ENCODE data around the gene DNAAF5.

DNAAF5 gene

DNA sequence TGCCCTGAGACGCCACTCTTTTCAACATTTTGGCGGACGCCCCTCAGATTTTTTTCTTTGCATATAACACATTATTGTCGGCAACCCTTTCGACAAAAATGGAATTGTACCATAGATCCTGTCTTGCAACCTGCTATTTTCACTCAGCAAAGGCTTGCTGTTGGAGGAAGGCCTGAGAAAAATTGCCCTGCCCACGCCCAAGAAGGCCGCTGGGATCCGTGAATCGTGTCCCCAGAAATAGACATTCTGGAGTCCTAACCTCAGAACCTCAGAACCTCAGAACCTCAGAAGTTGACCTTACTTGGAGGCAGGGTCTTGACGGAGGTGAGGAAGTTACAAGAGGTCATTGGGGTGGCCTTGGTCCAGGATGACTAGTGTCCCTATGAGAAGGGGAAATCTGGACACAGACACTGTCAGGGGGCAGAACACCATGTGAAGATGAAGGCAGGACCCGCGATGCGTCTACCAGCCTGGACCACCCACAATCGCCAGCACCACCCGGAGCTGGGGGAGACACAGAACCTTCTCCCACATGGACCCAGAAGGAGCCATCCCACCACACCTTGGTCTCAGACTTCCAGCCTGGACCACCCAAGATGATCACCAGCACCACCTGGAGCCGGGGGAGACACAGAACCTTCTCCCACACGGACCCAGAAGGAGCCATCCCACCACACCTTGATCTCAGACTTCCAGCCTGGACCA is 19.1 kb upstream of the DNAAF5 start:
- no peak for DNase-seq

DNA sequence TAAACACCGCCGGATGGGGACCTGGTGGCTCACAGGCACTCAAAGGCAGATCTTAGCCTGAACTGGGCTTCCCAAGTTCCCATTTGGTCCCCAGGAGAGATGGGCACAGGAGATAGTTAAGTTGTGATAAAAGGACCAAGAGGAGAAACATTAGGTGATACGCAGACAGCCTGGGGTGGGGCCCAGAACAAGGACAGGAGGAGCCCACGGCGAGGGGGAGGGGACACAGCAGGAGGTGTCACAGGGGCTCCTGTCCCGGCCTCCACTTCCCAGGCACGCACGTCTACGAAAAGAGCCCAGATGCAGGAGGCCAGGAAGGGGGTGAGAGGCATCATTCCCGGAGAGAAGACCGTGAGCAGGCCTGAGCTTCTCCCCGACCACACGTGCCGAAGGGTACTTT is 16.3 kb upstream of the DNAAF5 start:
- no peak for DNase-seq

DNA sequence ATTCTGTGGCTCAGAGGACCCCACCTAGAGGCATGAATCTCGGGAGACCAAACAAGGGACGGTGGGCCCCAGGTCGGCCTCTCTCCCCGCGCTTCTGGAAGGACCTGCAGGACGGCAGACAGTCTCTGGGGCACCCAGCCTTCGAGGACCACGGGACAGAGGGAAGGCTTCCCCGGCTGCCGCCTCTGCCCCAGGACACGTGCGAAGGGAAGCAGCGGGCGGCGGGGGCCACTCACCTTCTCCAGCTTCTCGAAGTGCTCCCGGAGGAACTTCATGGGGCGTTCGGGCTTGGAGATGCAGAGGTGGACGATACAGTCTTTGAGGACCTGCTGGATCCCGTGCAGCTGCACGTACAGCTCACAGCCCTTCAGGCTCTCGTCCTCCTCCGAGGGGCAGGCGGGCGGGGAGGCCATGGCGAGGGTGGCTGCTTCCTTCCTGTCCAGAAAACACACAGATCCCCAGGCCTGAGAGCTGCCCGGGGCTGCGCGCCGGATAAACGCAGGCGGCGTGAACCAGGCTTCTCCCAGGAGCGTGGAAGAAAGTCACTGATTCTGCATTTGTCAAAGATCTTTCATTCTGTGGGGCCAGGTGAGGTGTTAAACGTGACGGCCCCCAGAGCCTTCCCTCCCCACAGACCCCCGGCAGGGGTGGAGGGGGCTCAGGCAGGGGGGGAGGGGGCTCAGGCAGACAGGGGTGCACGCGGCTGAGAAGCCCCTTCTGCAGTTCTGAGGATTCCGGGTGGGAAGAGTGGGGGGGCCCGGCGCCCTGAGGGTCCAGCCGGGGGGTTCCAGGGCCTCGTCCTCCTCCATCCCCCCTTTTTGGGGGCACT is 15.2 kb upstream of the DNAAF5 start:
- DNase-seq = no peak

DNA sequence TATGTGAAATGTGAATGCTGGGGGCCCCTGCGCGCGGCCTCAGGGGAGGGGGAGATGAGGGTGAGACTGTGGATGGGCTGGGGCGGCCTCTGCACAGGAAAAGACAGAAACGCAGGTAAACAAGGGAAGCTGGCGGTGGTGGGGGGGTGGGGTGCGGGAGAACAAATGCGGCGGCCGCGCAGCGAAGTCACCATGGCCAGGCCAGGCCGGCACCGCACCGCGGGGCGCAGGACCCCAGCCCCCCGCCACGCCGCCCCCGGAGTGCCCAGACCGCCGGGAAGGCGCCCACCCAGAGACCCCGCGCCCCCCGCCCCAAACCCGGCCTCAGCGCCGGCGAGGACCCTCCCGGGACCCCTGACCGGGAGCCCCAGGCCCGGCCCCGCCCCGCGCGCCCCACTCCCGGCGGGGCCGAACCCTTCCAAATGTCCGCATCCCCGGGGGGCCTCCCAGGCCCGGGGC is 14.5 kb upstream of the DNAAF5 start:
- peak; percentile 49 for DNase-seq

DNA sequence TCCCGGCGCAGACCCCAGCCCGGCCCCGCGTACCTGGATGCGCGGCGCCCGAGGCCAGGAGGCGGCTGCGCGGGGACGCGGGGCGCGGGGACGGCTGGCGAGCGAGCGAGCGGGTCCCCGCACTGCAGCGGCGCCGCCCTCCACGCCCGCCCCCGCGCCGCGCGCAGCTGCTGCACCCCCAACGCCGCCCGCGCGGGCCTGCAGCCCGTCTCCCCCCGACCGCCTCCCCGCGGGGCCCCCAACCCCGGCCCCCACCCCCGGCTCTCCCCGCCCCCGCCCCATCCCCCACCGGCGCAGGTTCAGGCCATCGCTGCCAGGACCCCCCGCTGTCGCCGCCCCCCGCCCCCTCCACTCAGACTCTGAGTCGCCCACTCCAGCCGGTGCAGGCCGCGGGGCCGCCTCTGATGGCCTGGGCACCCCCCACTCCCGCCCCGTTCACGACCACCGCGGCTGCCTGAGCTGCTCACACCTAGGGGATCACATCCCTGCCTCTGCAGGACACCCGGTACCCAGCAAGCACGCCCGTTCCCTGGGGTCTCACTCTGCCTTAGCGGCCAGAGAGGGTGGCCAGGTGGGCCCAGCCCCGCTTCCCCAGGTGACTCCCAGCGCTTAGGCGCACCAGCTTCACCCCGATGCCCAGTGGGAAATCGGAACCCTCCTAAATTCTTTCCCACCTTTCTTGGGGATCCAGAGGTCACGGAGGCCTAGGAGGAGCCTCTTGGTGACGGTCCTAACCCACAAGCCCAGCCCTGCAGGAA is 13.9 kb upstream of the DNAAF5 start:
- peak; percentile 46 for DNase-seq

DNA sequence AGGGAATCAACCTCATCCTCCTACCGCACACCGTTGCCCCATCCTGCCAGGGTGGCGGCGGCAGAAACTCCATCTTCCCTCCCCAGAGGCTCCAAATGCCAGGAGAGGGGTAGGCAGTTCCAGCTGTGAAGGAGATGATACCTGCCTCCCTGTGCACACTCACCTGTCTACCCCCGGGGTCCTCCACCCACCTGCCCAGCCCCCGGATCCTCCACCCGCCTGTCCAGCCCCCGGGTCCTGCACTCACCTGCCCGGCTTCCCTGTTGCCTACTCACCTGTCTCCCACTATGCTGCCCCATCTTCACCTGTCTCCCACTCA is 13.4 kb upstream of the DNAAF5 start:
- DNase-seq = no peak

DNA sequence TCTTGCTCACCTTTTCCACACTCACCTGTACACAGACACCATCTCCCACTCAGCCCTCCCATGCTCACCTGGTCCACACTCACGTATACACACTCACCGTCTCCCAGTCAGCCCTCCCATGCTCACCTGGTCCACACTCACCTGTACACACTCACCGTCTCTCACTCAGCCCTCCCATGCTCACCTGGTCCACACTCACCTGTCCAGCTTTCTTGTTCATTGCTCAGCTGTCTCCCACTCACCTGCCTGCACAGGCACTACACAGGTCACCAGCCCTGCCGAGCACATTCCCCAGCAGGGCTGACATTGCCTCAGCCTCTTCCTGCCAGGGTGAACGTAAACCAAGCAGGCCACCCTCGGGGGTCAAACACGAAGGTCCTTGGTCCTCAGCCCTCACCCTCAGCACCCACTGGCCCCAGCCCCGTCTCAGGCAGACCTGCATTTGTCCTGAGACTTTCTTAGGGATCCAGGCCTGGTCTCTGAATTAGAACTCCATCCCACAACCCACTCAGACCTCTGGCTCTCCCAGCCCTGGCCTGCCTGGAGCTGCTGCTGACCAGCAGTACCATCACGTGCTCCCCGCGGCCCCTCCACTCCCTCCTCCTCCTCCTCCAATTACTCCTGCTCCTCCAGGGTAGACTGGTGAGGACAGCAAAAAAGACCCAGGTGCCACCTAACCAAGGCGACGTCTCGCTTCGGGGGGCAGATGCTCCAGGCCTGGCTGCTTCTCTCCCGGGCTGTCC is 12.8 kb upstream of the DNAAF5 start:
- DNase-seq = no peak

DNA sequence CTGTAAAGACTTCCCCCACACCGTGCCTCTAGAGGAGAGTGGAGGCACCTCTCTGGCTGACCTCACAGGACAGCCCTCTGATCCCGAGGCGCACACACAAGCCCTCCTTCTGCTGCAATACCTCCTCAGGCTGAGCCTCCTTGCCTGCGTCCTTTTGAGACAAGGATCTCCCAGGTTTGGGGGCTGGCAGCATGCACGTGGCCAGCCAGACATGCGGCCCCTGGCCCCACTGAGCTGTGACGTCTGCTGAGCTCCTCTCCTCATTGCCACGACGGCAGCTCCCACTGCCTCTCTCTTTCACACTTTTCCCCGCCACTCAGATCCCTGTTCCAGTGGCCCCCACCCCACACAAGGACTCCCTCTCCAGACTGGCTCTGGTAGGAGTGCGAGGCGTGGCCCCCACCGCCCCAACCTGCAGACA is 12.2 kb upstream of the DNAAF5 start:
- no peak for DNase-seq

DNA sequence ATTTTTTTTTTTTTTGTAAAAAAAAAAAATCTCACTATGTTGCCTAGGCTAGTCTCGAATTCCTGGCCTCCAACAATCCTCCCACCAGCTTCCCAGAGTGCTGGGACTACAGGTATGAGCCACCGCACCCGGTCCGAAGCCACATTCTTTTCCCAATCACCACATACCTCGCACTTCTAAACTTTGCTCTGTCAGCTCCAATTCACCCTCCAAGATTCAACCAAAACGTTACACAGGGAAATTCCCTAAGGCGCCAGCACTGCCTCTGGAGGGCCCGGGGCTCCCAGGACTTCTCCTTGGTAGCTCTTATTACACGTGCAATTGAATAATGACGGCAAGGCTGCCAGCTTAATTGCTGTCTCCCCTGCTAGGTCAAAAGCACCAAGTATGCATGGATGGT is 10.3 kb upstream of the DNAAF5 start:
- DNase-seq = no peak

DNA sequence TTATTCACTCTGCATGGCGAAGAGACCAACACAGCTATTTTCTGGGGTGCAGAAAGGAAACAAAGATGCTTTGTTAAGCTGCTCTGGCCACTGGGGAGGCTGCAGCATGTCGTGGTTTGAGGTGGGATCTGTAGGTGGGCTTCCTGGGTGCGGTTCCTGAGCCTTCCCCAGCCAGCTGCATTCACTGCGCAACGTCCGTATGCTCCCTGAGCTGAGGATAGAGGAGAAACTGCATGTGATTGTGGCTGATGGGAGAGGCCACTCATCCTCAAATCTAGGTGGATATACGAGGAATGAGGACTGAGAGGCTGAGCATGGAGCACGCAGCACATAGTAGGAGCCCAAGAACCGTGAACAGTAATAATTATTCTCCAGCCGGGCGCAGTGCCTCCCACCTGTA is 9.9 kb upstream of the DNAAF5 start:
- no peak for DNase-seq

DNA sequence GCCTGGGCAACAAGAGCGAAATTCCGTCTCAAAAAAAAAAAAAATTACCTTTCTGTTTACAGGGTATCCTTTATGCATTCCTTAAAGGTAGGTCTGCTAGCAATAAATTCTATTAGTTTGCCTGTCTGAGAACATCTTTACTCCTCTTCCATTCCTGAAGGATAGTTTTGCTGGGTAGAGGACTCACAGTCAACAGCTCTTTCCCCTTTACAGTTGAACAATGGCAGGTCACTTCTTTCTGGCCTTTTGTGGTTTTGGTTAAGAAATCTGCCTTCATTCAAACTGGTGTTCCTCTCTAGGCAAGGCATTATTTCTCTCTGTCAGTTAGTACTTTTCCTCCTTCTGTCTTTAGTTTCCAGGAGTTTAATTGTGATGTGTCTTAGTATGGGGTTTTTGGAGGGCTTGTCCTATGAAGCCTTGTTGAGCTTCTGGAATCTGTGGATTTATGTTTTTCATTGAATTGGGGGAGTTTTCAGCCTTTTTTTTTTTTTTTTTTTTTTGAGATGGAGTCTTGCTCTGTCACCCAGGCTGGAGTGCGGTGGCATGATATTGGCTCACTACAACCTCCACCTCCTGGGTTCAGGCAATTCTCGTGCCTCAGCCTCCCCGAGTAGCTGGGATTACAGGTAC is 4.8 kb upstream of the DNAAF5 start:
- DNase-seq = no peak

DNA sequence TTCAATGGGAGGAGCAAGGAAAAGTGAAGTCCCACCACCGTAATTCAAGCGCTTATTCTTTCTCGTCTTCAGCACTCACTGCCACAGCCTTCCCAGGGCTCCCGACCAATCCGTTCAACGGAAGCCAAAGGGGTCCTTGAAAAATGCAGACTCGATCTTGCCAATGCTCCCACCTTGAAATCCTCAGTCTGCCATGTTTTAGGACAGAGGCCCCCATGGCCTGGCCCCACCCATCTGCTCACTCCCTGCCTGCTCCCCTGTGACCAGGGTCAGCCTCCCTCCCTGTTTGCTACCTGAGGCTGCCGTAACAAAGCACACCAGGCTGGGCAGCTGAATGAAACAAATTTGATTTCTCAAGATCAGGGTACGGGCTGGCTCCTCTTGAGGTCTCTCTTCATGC is 3.0 kb upstream of the DNAAF5 start:
- no peak for DNase-seq

DNA sequence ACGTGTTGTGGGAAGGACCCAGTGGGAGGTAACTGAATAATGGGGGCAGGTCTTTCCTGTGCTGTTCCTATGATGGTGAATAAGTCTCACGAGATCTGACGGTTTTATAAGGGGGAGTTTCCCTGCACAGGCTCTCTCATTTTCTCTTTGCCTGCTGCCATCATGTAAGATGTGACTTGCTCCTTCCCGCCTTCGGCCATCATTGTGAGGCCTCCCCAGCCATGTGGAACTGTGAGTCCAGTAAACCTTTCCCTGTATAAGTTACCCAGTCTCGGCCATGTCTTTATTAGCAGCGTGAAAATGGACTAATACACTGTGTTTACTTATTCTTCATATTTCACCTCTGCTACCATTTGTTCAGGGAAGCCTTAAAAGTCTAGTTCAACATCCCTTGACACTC is 2.2 kb upstream of the DNAAF5 start:
- DNase-seq = no peak

DNA sequence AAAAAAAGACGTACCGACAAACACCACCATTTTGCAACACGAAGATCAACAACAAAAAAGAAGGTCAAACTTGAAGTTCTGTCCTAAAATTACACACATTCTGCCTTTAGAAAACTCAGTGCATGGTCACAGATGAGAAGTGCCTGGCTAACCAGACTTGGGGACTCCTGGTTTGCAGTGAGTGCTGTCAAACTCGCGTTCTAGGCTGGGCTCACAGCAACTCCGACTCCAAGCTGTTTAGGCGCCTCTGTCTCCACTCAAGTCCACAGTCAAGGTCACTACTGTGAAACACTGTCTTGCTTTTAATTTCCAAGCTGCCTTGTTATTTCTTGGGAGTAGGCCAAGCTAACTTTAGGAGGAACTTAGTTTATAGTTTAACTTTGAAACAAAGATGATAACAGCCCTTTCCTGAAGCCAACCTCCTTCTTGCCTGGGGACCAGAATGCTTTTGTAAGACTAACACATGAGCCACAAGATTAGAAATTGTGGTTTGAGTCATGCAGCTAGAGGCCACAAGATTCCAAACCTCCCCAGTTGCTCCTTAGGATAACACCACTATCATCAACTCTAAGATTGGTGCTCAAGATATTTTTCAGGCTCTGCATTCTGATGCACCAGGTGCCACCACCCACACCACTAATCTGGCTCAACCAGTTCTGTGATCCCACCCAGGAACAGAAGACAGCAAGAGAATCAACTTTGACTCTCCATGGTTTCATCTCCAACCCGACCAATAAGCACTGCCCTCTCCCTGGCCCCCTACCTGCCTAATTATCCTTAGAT is 1.1 kb upstream of the DNAAF5 start:
- DNase-seq = no peak

DNA sequence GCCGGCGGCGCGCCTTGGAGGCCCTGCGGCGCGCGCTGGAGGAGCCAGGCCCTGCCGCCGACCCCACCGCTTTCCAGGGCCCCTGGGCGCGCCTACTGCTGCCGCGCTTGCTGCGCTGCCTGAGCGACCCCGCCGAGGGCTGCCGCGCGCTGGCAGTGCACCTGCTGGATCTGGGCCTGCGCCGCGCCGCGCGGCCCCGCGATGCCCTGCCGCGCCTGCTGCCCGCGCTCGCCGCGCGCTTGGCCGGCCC is 280 bp downstream of the DNAAF5 start:
- no peak for DNase-seq

DNA sequence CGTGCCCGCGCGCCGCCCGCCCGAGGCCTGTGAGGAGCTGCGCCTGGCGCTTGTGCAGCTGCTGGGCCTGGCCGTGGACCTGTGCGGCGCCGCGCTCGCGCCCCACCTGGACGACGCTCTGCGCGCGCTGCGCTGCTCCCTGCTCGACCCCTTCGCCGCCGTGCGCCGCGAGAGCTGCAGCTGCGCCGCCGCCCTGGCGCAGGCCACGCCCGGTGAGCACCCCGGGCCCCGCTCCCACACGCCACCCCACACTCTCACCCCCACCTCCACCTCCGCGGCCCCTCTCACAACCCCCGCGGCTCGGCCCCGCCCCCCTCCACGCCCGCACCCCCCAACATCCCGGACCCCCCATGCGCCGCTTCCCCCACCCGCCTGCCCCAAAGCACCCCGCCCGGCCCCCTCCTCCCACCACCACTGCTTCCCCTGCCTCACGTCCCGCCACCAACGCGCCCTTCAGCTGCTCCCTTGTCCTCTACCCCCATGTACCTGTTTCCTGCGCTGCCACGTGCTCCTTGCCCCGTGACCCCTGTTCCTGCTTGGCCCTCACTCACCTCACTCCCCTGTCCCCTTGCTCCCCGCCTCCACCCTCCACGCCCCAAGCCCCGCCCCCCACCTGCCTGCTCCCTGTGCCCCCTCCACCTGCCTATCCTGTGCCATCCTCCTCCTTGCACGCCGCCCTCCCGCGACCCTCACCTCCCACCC is 756 bp downstream of the DNAAF5 start, which contains the start of gene PRKAR1B:
Gene PRKAR1B (minus strand): TSS at position 178 of the 702 bp plus-strand sequence. CDS start 15,776 bp downstream, outside the sequence.
- DNase-seq = peak; percentile 49

DNA sequence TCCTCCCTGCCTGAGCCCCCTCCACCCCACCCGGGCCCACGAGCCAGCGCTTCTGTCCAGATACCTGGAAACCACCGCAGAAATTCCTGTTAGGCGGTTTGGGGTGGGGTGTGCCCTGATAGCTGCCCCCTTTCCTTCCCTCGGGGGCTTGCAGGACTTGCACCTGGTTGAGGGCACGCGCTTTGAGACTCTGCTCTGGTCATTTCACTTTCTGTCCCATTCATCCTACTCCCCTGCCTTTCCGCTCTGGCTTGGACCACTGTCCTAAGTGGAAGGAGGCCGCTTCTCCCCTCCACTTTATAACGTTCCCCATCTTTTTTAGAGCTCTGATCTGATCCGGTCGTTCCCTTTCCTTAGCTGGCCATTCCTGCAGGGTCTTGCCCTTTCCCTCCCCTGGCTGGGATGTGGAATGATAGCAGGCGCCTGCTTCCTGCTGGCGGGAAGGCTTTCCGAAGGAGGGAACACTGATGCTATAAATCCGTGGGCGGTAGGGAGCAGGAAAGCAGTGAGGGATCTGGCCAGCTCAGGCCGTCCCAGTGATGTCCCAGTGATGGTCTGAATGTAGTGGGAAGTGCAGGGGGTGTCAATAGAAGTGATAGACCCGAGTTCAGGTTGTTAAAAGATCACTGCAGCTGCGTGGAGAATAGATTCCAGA is 1.4 kb downstream of the DNAAF5 start:
- no peak for DNase-seq

DNA sequence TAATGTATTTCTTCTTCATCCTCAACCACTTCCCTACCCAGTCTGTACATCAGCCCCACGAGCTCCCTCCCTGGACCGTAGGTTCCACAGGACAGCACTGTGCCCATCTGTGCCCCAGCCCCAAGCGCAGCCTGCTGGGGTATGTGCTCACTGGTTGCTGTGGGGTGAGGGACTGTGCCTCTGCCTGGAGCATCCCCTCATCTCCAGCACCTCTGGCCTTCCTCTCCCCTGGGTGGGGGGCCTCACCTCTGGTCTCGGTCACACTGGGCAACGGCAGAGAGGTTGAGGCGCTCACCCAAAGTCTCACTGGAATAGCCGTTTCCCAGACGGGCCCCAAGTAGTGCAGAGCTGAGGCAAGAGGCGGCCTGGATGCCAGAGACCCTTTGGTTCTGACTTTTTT is 2.1 kb downstream of the DNAAF5 start:
- DNase-seq = no peak

DNA sequence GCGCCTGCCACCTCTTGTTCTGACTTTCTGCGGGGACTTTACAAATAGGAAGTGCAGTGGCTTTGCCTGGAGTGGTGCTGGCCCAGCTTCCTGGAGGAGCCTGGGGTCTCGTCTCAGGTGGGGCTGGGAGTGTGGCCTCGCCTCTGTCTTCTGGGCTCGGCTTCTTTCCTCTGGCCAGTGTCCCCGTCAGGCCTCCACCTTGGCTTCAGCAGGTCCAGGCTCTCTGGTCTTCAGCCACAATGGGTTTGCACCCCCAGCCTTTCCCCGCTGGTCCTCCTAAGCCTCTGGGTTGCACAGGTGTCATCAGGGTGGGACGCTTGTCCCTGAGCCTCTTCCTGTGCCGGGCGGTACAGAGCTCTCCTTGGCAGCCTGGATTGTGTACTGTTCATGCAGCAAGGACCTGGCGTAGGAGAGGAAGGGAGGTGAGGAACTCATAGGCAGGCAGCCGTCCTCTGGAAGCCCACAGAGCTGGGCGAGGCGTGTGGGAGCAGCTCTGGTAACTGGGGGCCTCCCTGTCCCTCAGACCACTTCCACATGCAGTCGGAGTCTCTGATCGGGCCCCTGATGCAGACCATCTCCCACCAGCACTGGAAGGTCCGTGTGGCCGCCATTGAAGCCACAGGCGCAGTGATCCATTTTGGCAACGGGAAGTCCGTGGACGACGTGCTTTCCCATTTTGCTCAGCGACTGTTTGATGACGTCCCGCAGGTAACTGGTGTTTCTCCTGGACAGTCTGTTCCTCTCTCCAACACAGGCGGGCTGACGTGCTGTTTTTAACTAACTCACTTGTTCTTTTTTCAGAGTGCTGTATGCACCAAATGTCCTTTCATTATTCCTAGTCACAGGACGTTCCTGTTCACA is 2.9 kb downstream of the DNAAF5 start:
- DNase-seq = no peak

All from CD4-positive, alpha-beta T cell treated with Interleukin-17A for 4 hours (primary cell).